ENCODE results near the gene CBX5.

DNA sequence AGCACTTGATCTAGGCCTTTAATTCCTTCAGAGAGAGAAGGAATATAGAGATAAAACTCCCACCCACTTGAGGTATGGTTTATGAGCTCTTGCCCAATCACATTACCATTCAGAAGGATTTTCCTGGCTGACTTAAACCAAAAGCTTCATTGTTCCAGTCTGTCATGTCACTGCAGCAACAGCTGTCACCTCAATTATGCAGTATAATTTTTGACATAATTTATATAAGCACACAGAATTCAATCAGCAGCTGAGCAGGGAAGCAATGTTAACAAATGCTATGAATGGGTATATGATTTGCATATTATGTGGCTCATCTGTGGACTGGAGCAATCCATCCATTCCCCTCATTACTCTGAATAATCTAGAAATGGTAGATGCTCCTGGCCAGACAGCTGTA, 40.3 kb downstream of the CBX5 start:
- TF ChIP-seq CTCF (IDR thresholded peaks at IDR 0.05) (no peak), POLR2A (IDR thresholded peaks at IDR 0.05) (no peak), POLR2AphosphoS5 (IDR thresholded peaks at IDR 0.05) (no peak)

Data from sigmoid colon (tissue), 4 donors.